Measurements from ENCODE around the gene SLC9A1.
"Not testable (repeated sequence)": the region's sequence is repeated elsewhere in the genome, so short reads cannot be mapped to it uniquely, and the experiment has no call there.

Gene SLC9A1

GRCh38 chr1:27130798-27131197, 24.1 kb downstream of the SLC9A1 start:
- H3K27ac Mint-ChIP-seq, result no peak overlapping the region
- H3K9me3 Mint-ChIP-seq, result no peaks in the 10 kb centered on the region
- no peak overlapping the region for H3K4me3 Mint-ChIP-seq
- no peaks in the 10 kb centered on the region for H3K27me3 Mint-ChIP-seq
- DNase-seq (no peak), ATAC-seq (no peak)
- H3K4me1 Mint-ChIP-seq, result peaks cover 24% of the 10 kb centered on the region

GRCh38 chr1:27129225-27129624, 25.7 kb downstream of the SLC9A1 start:
- H3K27ac Mint-ChIP-seq, result peak overlapping the region in 1 of 2 donors; percentile 56
- ATAC-seq (no peak), DNase-seq (no peak)
- H3K4me1 Mint-ChIP-seq, result peaks cover 17% of the 10 kb centered on the region
- H3K27me3 Mint-ChIP-seq, result no peaks in the 10 kb centered on the region
- no peak overlapping the region for H3K4me3 Mint-ChIP-seq
- no peaks in the 10 kb centered on the region for H3K9me3 Mint-ChIP-seq

- ATAC-seq (no peak), DNase-seq (no peak)
- H3K27me3 Mint-ChIP-seq, result no peaks in the 10 kb centered on the region
- no peak overlapping the region for H3K27ac Mint-ChIP-seq
- no peak overlapping the region for H3K4me3 Mint-ChIP-seq
- peaks cover 5% of the 10 kb centered on the region for H3K4me1 Mint-ChIP-seq
- no peaks in the 10 kb centered on the region for H3K9me3 Mint-ChIP-seq
Measured at GRCh38 chr1:27127419-27127818, 27.5 kb downstream of the SLC9A1 start.

- ATAC-seq (no peak), DNase-seq (no peak)
- H3K4me3 Mint-ChIP-seq, result no peak overlapping the region
- H3K4me1 Mint-ChIP-seq, result peaks cover 5% of the 10 kb centered on the region
- H3K9me3 Mint-ChIP-seq, result no peaks in the 10 kb centered on the region
- no peak overlapping the region for H3K27ac Mint-ChIP-seq
- no peaks in the 10 kb centered on the region for H3K27me3 Mint-ChIP-seq
Measured at GRCh38 chr1:27126391-27126790, 28.5 kb downstream of the SLC9A1 start.

GRCh38 chr1:27125125-27125524, 29.8 kb downstream of the SLC9A1 start:
- DNase-seq, H3K27ac Mint-ChIP-seq, H3K4me1 Mint-ChIP-seq, H3K9me3 Mint-ChIP-seq, ATAC-seq, H3K27me3 Mint-ChIP-seq, H3K4me3 Mint-ChIP-seq: not testable (repeated sequence)

GRCh38 chr1:27124405-27124804, 30.5 kb downstream of the SLC9A1 start:
- no peaks in the 10 kb centered on the region for H3K9me3 Mint-ChIP-seq
- DNase-seq, result no peak
- ATAC-seq, result no peak
- H3K27ac Mint-ChIP-seq, result no peak overlapping the region
- peaks cover 5% of the 10 kb centered on the region for H3K4me1 Mint-ChIP-seq
- H3K4me3 Mint-ChIP-seq, result no peak overlapping the region
- no peaks in the 10 kb centered on the region for H3K27me3 Mint-ChIP-seq

- Mint-ChIP-seq H3K27me3 (no peaks in the 10 kb centered on the region), H3K4me1 (peaks cover 5% of the 10 kb centered on the region), H3K4me3 (no peak overlapping the region), H3K9me3 (no peaks in the 10 kb centered on the region), H3K27ac (no peak overlapping the region)
- DNase-seq (no peak), ATAC-seq (no peak)
Measured at GRCh38 chr1:27122652-27123051, 32.3 kb downstream of the SLC9A1 start.

- no peaks in the 10 kb centered on the region for H3K27me3 Mint-ChIP-seq
- no peak for DNase-seq
- no peak overlapping the region for H3K4me3 Mint-ChIP-seq
- H3K27ac Mint-ChIP-seq, result peak overlapping the region in 1 of 2 donors; percentile 36
- peaks cover 10% of the 10 kb centered on the region for H3K4me1 Mint-ChIP-seq
- H3K9me3 Mint-ChIP-seq, result no peaks in the 10 kb centered on the region
- ATAC-seq, result no peak
Measured at GRCh38 chr1:27120854-27121253, 34.1 kb downstream of the SLC9A1 start.

GRCh38 chr1:27118440-27118689, 36.6 kb downstream of the SLC9A1 start:
- DNase-seq (no peak), ATAC-seq (no peak)
- Mint-ChIP-seq H3K4me3 (no peak overlapping the region), H3K27me3 (no peaks in the 10 kb centered on the region), H3K27ac (no peak overlapping the region), H3K4me1 (peaks cover 34% of the 10 kb centered on the region), H3K9me3 (no peaks in the 10 kb centered on the region)

- no peaks in the 10 kb centered on the region for H3K9me3 Mint-ChIP-seq
- peaks cover 39% of the 10 kb centered on the region for H3K4me1 Mint-ChIP-seq
- no peaks in the 10 kb centered on the region for H3K27me3 Mint-ChIP-seq
- ATAC-seq (no peak), DNase-seq (no peak)
- no peak overlapping the region for H3K4me3 Mint-ChIP-seq
- H3K27ac Mint-ChIP-seq, result no peak overlapping the region
Measured at GRCh38 chr1:27117733-27118439, 37.0 kb downstream of the SLC9A1 start.

GRCh38 chr1:27116697-27117096, 38.2 kb downstream of the SLC9A1 start:
- H3K4me1 Mint-ChIP-seq, result peaks cover 51% of the 10 kb centered on the region
- H3K27ac Mint-ChIP-seq, result no peak overlapping the region
- no peak for DNase-seq
- H3K27me3 Mint-ChIP-seq, result no peaks in the 10 kb centered on the region
- H3K4me3 Mint-ChIP-seq, result no peak overlapping the region
- no peaks in the 10 kb centered on the region for H3K9me3 Mint-ChIP-seq
- no peak for ATAC-seq

GRCh38 chr1:27116232-27116631, 38.7 kb downstream of the SLC9A1 start:
- no peak overlapping the region for H3K4me3 Mint-ChIP-seq
- H3K27me3 Mint-ChIP-seq, result no peaks in the 10 kb centered on the region
- DNase-seq (no peak), ATAC-seq (no peak)
- H3K9me3 Mint-ChIP-seq, result no peaks in the 10 kb centered on the region
- peaks cover 55% of the 10 kb centered on the region for H3K4me1 Mint-ChIP-seq
- H3K27ac Mint-ChIP-seq, result no peak overlapping the region

- peak overlapping the region in 1 of 2 donors; percentile 93 for H3K27ac Mint-ChIP-seq
- DNase-seq (no peak), ATAC-seq (no peak)
- H3K4me1 Mint-ChIP-seq, result peaks cover 64% of the 10 kb centered on the region
- H3K27me3 Mint-ChIP-seq, result no peaks in the 10 kb centered on the region
- H3K9me3 Mint-ChIP-seq, result no peaks in the 10 kb centered on the region
- H3K4me3 Mint-ChIP-seq, result no peak overlapping the region
Measured at GRCh38 chr1:27114546-27114945, 40.4 kb downstream of the SLC9A1 start.

- DNase-seq (peak; percentile 24 to 28), ATAC-seq (no peak)
- no peaks in the 10 kb centered on the region for H3K27me3 Mint-ChIP-seq
- H3K4me1 Mint-ChIP-seq, result peaks cover 71% of the 10 kb centered on the region
- H3K27ac Mint-ChIP-seq, result peak overlapping the region; percentile 93 to 98
- H3K9me3 Mint-ChIP-seq, result no peaks in the 10 kb centered on the region
- peak overlapping the region; percentile 79 to 91 for H3K4me3 Mint-ChIP-seq
Measured at GRCh38 chr1:27113861-27114260, 41.1 kb downstream of the SLC9A1 start.

GRCh38 chr1:27111626-27112573, 43.0 kb downstream of the SLC9A1 start:
- DNase-seq, result peak; percentile 68 to 81
- Mint-ChIP-seq H3K27me3 (no peaks in the 10 kb centered on the region), H3K9me3 (no peaks in the 10 kb centered on the region), H3K4me1 (peaks cover 74% of the 10 kb centered on the region), H3K4me3 (peak overlapping the region; percentile 33 to 79), H3K27ac (peak overlapping the region; percentile 84 to 91)
- ATAC-seq, result peak; percentile 98

- H3K27ac Mint-ChIP-seq, result peak overlapping the region in 1 of 2 donors; percentile 1
- peaks cover 69% of the 10 kb centered on the region for H3K4me1 Mint-ChIP-seq
- DNase-seq (peak in 1 of 2 donors; percentile 31), ATAC-seq (no peak)
- no peak overlapping the region for H3K4me3 Mint-ChIP-seq
- no peaks in the 10 kb centered on the region for H3K27me3 Mint-ChIP-seq
- H3K9me3 Mint-ChIP-seq, result no peaks in the 10 kb centered on the region
Measured at GRCh38 chr1:27109103-27109822, 45.7 kb downstream of the SLC9A1 start.
